ENCODE data around the gene AIG1. TPM values are rescaled to one million over a fixed set of nuclear protein-coding genes. Genes with fewer than 3 reads are reported as not detected.

The AIG1 gene
- total RNA-seq, 1 experiment from 2014 or later = 51.1 TPM

GRCh38 chr6:143039548-143039947, 21.1 kb upstream of the AIG1 start:
- H3K9ac ChIP-seq (ENCODE audit: low read length) = no peak overlapping the region

More at GRCh38 chr6:143039548-143039947, 21.1 kb upstream of the AIG1 start:
- ChIA-PET CTCF (no interaction called here), POLR2A (no interaction called here), RAD21 (ENCODE audit: low non-redundant PET in 1 of 2, low total read pairs in 2 of 2, uncharacterized antibody in 2 of 2, unreplicated experiment in 2 of 2) (no interaction called here)
- H3K4me3 ChIP-seq (replicated peaks in 1 of 2; ENCODE audit: low read depth in 1 of 2, low read length in 2 of 2) = no peak overlapping the region
- H3K9me3 ChIP-seq (ENCODE audit: control insufficient read depth in 1 of 2, insufficient read depth in 1 of 2, low read depth in 1 of 2, low read length in 2 of 2) = no peaks in the 10 kb centered on the region
- TF ChIP-seq POLR2AphosphoS5 (IDR thresholded peaks at IDR 0.05; ENCODE audit: low read depth, low read length) (no peak), EGR1 (IDR thresholded peaks at IDR 0.05; ENCODE audit: low read depth) (no peak), FOSL1 (IDR thresholded peaks at IDR 0.05; ENCODE audit: low read depth) (no peak), EZH2 (IDR thresholded peaks at IDR 0.05) (no peak), SIN3A (IDR thresholded peaks at IDR 0.05; ENCODE audit: low read depth) (no peak), CEBPB (IDR thresholded peaks at IDR 0.05; ENCODE audit: low read depth) (no peak), ZBTB33 (IDR thresholded peaks at IDR 0.05; ENCODE audit: extremely low read depth, insufficient replicate concordance, low read length) (no peak), ZNF274 (IDR thresholded peaks at IDR 0.05; ENCODE audit: low read depth, low read length) (no peak), POLR2A (IDR thresholded peaks at IDR 0.05; ENCODE audit: borderline replicate concordance, extremely low read depth, insufficient read depth, insufficient read length) (no peak), ATF3 (IDR thresholded peaks at IDR 0.05) (no peak), SRF (IDR thresholded peaks at IDR 0.05; ENCODE audit: low read depth) (no peak), SP1 (IDR thresholded peaks at IDR 0.05; ENCODE audit: low read depth) (no peak), ZFX (IDR thresholded peaks at IDR 0.05) (no peak), EZH2phosphoT487 (IDR thresholded peaks at IDR 0.05; ENCODE audit: borderline replicate concordance) (no peak), MAX (IDR thresholded peaks at IDR 0.05) (no peak)
- H3K4me1 ChIP-seq (ENCODE audit: control insufficient read depth in 1 of 2, insufficient read depth in 2 of 2, low read length in 2 of 2) = no peaks in the 10 kb centered on the region
- no peak overlapping the region for H3K4me2 ChIP-seq (ENCODE audit: low read length)
- intact Hi-C loops (cut with micrococcal nuclease) = loop anchor here (5.0 kb wide), 1 partner anchor 388 kb away; no protein-coding TSS in a partner anchor
- H3K27me3 ChIP-seq (ENCODE audit: insufficient read depth, low read length) = no peaks in the 10 kb centered on the region
- BruUV-seq (replicated peaks) = no TSS peak
- ATAC-seq = no peak
- H3K9me2 ChIP-seq (ENCODE audit: insufficient read depth) = 0 out of 2 replicates have a peak, but pooled peaks cover 4% of the 10 kb centered on the region
- H2AFZ ChIP-seq (ENCODE audit: low read depth, low read length, poor library complexity, severe bottlenecking) = no peak overlapping the region
- no peak for DNase-seq (ENCODE audit: low read depth, low spot score)
- H3K36me3 ChIP-seq (ENCODE audit: control insufficient read depth in 1 of 2, insufficient read depth in 2 of 2, low read length in 2 of 2) = no peaks in the 10 kb centered on the region
- H3K27ac ChIP-seq (ENCODE audit: low read depth, low read length) = no peak overlapping the region
- H4K20me1 ChIP-seq (ENCODE audit: insufficient read depth) = no peaks in the 10 kb centered on the region
- no peaks in the 10 kb centered on the region for H3K79me2 ChIP-seq (ENCODE audit: insufficient read depth, low read length)
